Hematopoietic multipotent progenitor cell treated with erythropoietin and hydrocortisone succinate and interleukin-3 and kit ligand, for 8 days (in vitro differentiated cells): ENCODE measurements around the gene PSRC1.
A peak's percentile ranks its signal among the peaks of the same experiment; 100 is the strongest.

ENCODE experiments used
- DNase-seq: peaks from one replicate; pipeline ENCODE4 v3.0.0-alpha.2; 2015

Gene PSRC1

DNA sequence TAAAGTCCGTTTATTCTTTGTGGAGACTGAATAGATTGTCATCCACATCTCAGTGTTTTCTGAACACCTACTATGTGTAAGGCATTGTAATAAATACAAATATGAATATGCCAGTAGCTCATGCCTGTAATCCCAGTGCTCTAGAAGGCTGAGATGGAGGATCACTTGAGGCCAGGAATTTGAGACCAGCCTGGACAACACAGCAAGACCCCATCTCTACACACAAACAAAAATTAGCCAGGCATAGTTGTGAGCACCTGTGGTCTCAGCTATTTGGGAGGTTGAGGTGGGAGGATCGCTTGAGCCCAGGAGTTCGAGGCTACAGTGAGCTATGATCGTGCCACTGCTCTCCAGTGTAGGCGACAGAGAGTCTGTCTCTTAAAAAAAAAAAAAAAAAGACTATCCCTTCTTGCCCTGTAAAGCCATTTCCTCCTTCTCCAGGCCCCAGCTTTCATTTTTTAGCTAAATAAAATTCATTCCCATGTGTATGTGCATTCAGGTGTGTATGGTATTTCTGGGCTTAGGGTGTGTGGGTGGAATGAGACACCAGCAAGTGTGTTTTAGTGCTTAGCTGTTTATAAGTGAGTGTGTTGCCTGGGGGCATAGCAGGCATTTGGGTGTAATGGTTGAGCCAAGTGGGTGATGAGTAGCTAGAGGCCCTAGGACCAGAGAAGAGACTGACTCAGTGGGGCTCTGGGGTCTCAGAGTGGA, 25.8 kb downstream of the PSRC1 start:
- no peak for DNase-seq

DNA sequence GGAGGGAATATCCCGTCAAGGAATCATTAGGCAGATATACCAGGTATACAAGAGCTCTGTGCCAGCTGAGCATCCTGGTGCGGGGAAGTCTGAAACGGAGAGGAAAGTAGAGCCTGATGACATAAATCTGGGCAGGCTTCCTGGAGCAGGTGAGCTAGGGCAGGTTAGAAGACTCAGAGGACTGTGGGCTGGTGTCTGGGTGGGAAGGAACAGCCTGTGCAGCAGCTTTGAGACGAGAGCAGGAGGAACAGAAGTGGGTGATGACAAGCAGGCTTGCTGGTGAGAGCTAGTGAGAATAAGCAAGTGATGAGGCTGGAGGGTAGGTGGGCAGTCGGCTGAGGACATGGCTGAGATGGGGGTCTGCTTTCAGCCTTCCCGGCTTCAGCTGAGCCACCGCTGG, 26.9 kb downstream of the PSRC1 start:
- no peak for DNase-seq

DNA sequence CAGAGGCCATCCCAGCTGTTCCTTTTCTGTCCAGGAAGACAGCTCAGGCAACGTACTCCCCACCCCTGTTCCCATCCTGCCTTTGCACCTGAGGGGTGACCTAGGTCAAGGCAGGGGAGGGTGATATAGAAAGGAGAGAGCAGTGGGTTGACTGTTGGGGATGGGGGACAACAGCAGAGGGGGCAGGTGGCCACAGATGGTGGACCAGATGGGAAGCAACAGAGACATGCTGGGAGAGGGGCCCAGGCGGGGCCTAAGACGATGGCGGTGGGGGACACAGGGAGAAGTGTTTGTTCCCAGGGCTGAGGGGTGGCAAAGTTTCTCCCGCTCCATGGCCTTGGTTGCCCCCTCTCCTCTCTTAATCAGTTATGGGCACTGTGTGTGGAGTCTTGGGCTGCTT, 27.3 kb downstream of the PSRC1 start:
- DNase-seq, result no peak

DNA sequence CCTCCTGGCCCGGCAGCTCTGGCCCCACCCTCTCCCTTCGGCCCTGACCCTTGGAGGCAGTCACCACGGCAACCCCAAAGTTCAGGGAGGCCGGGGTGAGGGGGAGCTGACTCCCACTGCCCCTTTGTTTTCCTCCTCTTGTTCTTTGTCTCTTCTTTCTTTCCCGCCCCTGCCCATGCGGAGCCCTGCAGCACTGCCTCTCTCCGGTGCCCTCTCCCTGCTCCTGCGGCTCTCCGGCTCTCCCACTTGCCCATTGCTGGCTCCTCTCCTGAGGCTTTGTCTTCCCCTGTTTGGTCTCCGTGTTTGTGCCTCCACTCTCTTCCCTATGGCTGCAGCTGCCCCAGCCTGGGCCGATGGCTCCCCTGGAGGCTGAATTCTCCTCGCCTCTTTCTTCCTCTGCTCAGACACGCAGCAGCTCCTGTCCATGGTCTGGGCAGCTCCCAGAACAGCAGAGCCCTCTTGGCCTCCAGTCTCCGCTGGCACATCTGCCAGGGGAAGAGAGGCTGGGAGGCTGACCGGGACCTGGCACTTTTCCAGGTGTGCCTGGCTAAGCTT, 27.8 kb downstream of the PSRC1 start:
- no peak for DNase-seq

DNA sequence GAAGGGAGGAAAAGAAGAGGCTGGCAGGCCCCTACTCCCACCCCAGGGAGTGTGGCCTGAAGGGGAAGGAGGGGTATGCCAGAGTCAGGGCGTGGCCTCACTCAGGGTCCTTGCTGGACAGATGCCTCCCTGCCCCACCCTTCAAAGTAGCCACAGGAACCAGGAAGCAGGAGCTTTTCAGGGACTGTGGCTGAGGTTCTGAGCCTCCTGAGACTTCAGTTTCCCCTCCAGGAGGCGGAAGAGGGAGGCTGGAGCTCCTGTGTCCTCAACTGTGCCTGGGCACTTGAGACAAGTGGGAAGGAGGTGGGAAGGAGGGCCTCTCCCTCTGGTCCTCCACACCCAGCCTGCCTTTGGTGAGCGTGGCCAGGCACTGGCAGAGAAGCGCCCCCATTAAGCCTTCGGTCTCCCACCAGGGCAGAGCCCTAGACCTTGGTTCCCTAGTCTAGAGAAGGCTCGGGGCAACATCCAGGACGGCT, 28.3 kb downstream of the PSRC1 start:
- DNase-seq, result no peak

DNA sequence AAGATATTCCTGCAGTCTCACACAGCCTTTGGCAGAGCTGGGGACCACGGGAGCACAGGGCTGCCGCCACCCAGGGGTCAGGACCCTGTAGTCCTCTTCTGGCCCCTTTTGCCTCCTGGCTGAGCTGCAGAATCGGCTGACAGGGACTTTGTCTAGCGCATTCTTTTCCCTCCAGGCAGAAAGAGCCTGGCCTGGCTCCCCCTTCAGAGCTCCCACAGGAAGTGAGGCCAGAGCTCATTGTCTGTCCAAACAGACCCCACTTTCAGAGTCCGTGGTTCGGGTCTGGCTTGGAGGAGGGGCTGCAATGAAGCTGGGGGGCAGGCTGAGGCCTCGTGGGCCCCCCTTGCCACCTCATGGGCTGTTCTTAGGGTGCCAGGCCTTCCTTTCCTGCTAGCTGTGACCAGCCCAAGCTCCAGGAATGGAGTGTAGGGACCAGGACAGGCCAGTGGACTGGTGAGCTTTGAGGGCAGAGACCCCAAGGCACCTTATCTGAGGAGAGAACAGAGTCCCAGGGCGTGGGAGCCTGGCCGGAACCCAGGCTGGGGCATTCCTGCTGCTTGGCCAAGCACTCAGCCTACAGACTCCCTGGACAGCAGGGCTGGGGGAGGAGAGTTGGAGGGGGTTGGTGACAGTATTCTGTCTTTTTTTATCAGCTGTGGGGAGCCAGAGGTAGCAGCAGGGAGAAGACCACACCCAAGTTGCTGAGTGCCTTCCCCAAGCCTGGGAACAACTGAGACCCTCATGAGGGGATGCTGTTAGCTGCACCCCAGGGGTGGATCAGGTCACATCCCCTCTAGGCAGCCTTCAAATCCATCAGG, 28.9 kb downstream of the PSRC1 start:
- no peak for DNase-seq

DNA sequence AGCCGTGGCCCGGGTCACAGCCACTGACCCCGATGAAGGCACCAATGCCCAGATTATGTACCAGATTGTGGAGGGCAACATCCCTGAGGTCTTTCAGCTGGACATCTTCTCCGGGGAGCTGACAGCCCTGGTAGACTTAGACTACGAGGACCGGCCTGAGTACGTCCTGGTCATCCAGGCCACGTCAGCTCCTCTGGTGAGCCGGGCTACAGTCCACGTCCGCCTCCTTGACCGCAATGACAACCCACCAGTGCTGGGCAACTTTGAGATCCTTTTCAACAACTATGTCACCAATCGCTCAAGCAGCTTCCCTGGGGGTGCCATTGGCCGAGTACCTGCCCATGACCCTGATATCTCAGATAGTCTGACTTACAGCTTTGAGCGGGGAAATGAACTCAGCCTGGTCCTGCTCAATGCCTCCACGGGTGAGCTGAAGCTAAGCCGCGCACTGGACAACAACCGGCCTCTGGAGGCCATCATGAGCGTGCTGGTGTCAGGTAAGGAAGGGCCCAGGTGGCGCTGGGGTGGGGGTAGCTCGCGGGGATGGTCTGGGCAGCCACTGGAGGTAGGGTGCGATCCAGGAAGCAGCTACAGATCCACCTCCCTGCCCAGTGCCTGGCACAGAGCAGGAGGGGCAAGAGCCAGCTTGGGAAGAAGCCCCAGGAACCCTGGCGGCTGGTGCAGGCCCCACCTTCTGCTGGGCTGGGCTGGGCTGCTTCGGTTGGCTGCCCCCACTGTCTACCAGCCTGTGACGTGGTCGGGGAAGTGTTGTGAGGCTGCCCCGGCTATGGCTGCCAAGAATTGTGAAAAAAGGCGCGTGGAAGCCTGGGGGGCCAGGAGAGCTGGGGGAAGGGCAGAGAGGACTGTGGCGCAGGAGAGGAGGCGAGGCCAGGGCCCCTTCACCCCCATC, 29.8 kb downstream of the PSRC1 start:
- no peak for DNase-seq

DNA sequence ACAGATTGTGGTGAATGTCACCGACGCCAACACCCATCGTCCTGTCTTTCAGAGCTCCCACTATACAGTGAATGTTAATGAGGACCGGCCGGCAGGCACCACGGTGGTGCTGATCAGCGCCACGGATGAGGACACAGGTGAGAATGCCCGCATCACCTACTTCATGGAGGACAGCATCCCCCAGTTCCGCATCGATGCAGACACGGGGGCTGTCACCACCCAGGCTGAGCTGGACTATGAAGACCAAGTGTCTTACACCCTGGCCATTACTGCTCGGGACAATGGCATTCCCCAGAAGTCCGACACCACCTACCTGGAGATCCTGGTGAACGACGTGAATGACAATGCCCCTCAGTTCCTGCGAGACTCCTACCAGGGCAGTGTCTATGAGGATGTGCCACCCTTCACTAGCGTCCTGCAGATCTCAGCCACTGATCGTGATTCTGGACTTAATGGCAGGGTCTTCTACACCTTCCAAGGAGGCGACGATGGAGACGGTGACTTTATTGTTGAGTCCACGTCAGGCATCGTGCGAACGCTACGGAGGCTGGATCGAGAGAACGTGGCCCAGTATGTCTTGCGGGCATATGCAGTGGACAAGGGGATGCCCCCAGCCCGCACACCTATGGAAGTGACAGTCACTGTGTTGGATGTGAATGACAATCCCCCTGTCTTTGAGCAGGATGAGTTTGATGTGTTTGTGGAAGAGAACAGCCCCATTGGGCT, 30.6 kb downstream of the PSRC1 start:
- no peak for DNase-seq

DNA sequence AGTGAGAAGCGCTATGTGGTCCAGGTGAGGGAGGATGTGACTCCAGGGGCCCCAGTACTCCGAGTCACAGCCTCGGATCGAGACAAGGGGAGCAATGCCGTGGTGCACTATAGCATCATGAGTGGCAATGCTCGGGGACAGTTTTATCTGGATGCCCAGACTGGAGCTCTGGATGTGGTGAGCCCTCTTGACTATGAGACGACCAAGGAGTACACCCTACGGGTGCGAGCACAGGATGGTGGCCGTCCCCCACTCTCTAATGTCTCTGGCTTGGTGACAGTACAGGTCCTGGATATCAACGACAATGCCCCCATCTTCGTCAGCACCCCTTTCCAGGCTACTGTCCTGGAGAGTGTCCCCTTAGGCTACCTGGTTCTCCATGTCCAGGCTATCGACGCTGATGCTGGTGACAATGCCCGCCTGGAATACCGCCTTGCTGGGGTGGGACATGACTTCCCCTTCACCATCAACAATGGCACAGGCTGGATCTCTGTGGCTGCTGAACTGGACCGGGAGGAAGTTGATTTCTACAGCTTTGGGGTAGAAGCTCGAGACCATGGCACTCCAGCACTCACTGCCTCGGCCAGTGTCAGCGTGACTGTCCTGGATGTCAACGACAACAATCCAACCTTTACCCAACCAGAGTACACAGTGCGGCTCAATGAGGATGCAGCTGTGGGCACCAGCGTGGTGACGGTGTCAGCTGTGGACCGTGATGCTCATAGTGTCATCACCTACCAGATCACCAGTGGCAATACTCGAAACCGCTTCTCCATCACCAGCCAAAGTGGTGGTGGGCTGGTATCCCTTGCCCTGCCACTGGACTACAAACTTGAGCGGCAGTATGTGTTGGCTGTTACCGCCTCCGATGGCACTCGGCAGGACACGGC, 31.4 kb downstream of the PSRC1 start:
- no peak for DNase-seq

DNA sequence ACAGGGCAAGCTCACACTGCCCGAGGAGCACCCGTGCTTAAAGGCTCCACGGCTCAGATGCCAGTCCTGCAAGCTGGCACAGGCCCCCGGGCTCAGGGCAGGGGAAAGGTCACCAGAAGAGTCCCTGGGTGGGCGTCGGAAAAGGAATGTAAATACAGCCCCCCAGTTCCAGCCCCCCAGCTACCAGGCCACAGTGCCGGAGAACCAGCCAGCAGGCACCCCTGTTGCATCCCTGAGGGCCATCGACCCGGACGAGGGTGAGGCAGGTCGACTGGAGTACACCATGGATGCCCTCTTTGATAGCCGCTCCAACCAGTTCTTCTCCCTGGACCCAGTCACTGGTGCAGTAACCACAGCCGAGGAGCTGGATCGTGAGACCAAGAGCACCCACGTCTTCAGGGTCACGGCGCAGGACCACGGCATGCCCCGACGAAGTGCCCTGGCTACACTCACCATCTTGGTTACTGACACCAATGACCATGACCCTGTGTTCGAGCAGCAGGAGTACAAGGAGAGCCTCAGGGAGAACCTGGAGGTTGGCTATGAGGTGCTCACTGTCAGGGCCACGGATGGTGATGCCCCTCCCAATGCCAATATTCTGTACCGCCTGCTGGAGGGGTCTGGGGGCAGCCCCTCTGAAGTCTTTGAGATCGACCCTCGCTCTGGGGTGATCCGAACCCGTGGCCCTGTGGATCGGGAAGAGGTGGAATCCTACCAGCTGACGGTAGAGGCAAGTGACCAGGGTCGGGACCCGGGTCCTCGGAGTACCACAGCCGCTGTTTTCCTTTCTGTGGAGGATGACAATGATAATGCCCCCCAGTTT, 32.3 kb downstream of the PSRC1 start:
- DNase-seq, result no peak

DNA sequence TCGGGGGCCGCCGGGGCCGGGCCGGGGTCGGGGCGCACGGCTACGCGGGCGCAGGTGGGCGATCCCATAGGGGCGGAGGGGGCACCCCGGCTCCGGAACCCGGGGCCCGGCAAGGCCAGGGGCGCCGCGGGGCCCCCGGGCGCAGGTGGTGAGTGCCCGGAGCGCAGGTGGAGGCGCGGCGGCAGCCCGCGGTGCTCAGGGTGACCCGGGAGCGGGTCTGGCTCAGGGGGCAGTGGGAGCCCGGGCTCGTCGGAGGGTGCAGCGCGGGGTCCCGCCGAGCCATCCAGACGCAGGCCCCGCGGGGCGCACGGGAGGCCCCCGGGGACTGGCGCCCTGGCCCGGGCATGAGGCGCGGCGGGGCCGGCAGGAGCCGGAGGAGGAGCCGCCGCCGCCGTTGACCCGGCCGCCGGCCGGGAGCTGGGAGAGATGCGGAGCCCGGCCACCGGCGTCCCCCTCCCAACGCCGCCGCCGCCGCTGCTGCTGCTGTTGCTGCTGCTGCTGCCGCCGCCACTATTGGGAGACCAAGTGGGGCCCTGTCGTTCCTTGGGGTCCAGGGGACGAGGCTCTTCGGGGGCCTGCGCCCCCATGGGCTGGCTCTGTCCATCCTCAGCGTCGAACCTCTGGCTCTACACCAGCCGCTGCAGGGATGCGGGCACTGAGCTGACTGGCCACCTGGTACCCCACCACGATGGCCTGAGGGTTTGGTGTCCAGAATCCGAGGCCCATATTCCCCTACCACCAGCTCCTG, 33.1 kb downstream of the PSRC1 start:
- DNase-seq, result no peak

DNA sequence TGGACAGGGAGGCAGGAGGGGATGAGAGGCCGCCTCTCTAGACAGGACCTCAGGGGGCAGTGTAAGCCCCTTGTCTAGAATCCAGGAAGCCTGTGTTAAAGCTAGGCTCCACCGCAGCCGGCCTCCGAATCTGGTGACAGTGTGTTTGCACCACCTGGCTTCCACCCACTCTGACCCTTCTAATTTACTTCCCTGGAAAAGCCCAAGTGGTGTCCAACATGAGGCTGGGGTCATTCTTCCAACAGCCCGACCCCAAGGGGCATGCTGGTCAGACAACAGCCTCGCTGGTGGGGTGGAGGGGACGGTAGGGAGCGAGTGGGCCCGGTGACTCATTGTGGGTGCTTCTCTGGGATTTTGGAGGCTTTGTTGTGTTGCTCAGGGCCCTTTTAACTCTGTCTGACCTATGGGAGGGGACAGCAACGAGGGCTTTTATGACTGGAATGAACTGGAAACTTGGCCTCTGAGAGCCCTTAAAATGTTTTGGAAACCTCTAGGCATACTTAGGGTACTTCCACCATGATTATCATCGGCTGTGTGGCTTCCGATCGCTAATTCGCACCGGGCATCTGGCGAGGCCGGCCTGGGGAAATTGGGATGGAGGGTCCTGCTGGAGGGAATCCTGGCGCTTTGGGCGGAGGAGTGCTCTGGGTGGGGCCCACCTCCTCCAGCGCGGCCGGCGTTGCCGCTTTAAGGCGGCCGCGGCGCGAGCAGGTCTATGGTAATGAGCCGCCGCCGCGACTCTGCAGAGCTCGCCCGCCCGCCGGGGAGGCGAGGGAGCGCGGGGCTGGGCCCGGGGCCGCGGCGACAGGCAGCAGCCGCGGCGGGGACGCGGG, 33.9 kb downstream of the PSRC1 start, which contains the start of gene CELSR2:
Gene CELSR2 (plus strand): TSS at position 743 of the 833 bp plus-strand sequence. CDS start 541 bp downstream, outside the sequence.
- DNase-seq, result peak; percentile 70

DNA sequence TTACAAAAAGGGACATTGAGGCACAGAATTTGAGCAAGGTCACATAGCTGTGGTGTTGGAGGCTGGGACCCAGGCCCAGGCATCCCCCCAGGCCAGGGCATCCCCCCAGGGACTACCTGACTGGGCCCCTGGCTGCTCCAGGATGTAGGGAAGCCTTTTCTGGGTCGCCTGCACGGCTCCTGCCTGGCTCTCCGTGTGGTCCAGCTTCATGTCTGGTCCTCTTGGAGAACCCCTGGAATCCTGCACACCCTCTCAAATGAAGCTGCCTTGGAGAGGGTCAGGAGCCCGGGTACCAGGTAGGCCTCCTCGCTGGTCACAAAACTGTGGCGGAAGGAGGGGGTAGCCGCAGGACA, 34.5 kb downstream of the PSRC1 start:
- no peak for DNase-seq

DNA sequence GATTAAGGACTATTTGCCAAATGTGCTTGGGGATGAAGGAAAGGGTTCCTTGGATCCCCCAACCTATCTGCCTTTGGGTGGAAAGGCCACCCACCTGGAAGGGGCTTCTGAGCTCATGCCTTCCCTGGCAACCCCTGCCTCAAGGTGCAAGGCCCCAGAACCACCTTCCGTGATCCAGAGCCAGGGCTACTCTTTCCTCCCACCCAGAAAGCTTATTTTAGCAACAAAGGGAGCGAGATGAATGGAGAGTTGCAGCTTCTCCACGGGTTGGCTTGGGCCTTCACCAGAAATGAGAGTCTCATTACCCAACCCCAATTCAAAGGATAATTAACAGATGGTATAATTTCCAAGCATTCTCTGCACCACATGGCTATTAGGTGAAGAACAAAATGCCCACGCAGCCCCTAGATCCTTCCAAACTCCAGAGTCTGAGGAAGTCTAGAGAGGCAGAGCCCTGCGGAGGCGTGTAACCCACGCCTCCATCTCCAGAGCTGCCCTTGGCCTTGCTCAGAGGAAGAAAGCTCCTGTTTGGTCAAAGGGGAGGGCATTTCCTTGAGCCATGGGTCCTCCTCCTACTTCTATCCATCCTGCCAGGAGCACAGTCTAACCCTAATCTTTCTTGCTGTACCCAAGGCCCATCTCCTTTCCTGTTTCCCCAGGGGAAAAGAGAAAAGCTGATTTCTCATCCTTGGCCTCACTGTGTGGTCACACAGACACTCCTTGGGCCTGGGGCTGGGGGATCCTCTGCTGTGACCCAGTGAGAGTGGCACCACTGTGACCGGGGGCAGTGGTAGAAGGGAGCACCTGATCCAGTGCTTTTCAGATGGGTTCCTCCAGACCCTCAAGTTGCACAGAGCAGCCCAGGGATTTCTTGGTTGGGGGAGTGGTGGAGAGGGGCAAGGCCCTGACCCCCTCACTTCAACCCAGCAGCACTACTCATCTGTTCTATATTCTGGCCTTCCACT, 35.3 kb downstream of the PSRC1 start:
- DNase-seq, result no peak

DNA sequence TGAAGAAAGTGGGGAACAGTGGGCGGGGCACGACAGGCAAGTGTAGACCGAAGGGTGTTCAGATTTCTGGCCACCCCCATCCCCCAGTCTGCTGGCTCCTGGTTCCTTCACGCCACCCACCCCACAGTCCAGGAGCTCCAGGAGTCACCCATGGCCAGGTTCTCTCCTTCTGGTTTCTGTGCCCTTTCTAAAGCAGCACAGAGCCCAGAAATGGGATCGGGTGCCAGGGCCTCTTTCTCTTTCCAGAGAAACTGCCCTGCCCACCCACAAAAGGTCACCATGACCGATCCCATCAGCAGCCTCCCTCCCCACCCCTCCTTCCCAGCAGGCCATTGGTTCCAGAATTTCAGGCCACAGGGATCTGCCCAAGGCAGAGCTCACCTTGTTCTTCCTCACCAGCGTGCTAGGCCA, 36.8 kb downstream of the PSRC1 start:
- DNase-seq, result no peak

DNA sequence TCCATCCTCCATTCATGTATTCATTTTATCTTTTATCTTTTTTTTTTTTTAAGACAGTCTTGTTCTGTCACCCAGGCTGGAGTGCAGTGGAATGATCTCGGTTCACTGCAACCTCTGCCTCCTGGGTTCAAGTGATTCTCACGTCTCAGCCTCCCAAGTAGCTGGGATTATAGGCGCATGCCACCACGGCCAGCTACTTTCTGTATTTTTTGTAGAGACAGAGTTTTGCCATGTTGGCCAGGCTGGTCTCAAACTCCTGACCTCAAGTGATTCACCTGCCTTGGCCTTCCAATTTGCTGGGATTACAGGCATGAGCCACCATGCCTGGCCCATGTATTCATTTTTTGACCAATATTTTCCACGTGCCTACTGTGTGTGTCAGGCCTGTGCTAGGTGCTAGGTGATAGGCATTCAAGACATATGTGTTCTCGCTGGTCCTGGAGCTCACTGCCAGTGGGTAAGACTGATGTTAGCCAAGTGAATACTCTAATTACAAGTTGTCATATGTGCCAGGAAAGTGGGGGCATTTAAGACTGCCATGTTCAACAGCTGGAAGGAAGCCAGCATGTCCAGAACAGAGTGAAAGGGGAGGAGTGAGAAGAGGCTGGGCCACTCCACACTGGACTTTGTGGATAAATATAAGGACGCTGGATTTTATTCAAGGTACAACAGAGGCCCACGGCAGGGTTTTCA, 38.9 kb downstream of the PSRC1 start:
- DNase-seq, result no peak

DNA sequence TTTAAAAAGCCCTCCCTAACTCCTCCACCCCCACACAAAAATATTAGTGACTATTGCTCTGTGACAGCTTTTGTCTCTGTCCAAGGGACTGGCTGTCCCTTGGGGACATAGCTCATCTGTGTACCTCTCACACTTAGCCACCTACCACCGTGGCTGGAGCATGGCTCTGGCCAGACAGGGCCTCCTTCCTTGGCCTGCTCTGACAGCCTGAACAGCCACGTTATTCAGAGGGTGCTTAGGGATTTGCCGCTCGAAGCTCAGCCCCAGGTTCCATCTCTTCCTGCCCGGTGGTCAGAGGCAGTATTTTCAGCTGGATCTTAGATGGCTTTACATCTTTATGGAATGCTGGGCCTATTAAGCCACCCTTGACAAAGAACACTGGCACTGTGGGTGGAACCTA, 39.7 kb downstream of the PSRC1 start:
- no peak for DNase-seq
